Duodenal mucosa (tissue), 2 donors: ENCODE results near the gene KLK15.

Experiments used
- H3K27ac ChIP-seq: one replicate; pipeline ENCODE4 v1.7.0; 2013; ENCODE audit warnings: low read depth, low read length
- H3K27me3 ChIP-seq, 2 donors: one replicate each; pipeline ENCODE4 v1.7.0; 2013; ENCODE audit warnings: low read length in 2 of 2, control low read depth in 1 of 2; ENCODE audit not compliant: insufficient read depth in 2 of 2, control insufficient read depth in 1 of 2
- H3K36me3 ChIP-seq, 2 donors: one replicate each; pipeline ENCODE4 v1.7.0; 2013; ENCODE audit warnings: low read length in 2 of 2, control low read depth in 1 of 2; ENCODE audit not compliant: insufficient read depth in 2 of 2, control insufficient read depth in 1 of 2
- H3K4me1 ChIP-seq, 2 donors: one replicate each; pipeline ENCODE4 v1.7.0; 2013; ENCODE audit warnings: low read length in 2 of 2, control low read depth in 1 of 2; ENCODE audit not compliant: insufficient read depth in 2 of 2, control insufficient read depth in 1 of 2
- H3K4me3 ChIP-seq, 2 donors: one replicate each; pipeline ENCODE4 v1.7.0; 2013; ENCODE audit warnings: low read length in 2 of 2, low read depth in 1 of 2
- H3K9ac ChIP-seq, 2 donors: one replicate each; pipeline ENCODE4 v1.7.0; 2013; ENCODE audit warnings: low read length in 2 of 2, low read depth in 1 of 2
- H3K9me3 ChIP-seq, 2 donors: one replicate each; pipeline ENCODE4 v1.7.0; 2013; ENCODE audit warnings: low read length in 2 of 2, control low read depth in 1 of 2; ENCODE audit not compliant: control insufficient read depth in 1 of 2

The KLK15 gene

DNA sequence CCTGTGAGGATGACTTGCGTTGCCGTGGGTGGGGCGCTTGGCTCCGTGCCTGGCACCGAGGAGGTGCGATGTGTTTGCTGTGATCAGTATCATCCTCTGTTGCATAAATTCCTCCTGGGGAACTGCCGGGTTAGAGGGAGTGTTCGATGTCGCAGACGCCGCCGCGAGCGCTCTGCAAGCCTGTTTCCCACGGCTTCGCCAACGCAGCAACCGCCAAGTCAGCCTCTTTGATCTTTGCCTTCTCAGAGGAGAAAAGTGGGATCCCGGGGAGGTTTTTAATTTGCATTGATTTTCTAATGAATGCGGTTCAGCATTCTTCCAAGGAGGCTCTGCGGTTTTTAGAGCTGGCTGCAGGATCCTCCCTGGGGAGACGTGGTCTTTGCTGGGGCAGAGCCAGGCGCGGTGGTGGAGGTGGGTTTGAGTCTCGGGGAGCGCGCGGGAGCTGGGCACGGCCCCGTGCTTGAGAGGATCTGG is 55.5 kb downstream of the KLK15 start:
- no peak overlapping the region for H3K9ac ChIP-seq
- peaks cover 31 to 35% of the 10 kb centered on the region in 2 donors for H3K27me3 ChIP-seq
- no peaks in the 10 kb centered on the region for H3K9me3 ChIP-seq
- H3K4me1 ChIP-seq: no peaks in the 10 kb centered on the region
- H3K4me3 ChIP-seq: no peak overlapping the region
- H3K36me3 ChIP-seq: no peaks in the 10 kb centered on the region
- H3K27ac ChIP-seq: no peak overlapping the region

DNA sequence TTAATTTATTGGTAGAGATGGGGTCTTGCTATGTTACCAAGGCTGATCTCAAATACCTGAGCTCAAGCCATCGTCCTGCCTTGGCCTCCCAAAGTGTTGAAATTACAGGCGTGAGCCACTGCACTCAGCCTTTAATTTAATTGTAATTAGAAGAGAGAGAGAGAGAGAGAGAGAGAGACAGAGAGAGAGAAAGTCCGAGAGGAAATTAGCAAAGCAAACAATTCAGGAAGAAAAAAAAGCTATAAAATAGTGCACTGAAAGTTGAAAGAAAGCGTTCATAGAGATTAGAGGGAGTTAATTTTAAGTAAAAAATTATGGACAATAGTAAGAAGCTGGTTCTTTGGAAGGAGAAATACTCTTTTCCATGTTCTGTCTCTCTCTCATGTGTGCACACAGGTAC is 56.1 kb downstream of the KLK15 start:
- Histone ChIP-seq H3K9me3 (peaks cover 0 to 3% of the 10 kb centered on the region in 2 donors), H3K27ac (no peak overlapping the region), H3K4me1 (no peaks in the 10 kb centered on the region), H3K9ac (no peak overlapping the region), H3K4me3 (no peak overlapping the region), H3K27me3 (peaks cover 31 to 35% of the 10 kb centered on the region in 2 donors), H3K36me3 (no peaks in the 10 kb centered on the region)

GRCh38 chr19:50776131-50776530 is 57.2 kb downstream of the KLK15 start:
- H3K4me3 ChIP-seq: no peak overlapping the region
- H3K36me3 ChIP-seq: no peaks in the 10 kb centered on the region
- H3K27me3 ChIP-seq: peaks cover 29 to 35% of the 10 kb centered on the region in 2 donors
- no peaks in the 10 kb centered on the region for H3K4me1 ChIP-seq
- peaks cover 0 to 3% of the 10 kb centered on the region in 2 donors for H3K9me3 ChIP-seq
- no peak overlapping the region for H3K9ac ChIP-seq
- no peak overlapping the region for H3K27ac ChIP-seq
